Endodermal cell (in vitro differentiated cells): ENCODE measurements around the gene MUC6. TPM values are rescaled to one million over a fixed set of nuclear protein-coding genes. Genes with fewer than 3 reads are reported as not detected.

Source experiments
- DNase-seq: peaks from one replicate; pipeline ENCODE4 v3.0.0-alpha.2; 2017
- H3K27ac ChIP-seq: 2 replicates; pipeline ENCODE4 v1.5.1; 2013; ENCODE audit warnings: mild to moderate bottlenecking, low read depth, low read length, moderate library complexity
- H3K27me3 ChIP-seq: 2 replicates; pipeline ENCODE4 v1.6.1; 2013; ENCODE audit warnings: mild to moderate bottlenecking, low read length, moderate library complexity; ENCODE audit not compliant: insufficient read depth, control insufficient read depth, poor library complexity, severe bottlenecking
- H3K36me3 ChIP-seq: 2 replicates; pipeline ENCODE4 v1.7.0; 2013; ENCODE audit warnings: mild to moderate bottlenecking, low read length, moderate library complexity; ENCODE audit not compliant: control insufficient read depth, insufficient read depth
- H3K4me1 ChIP-seq: one replicate; pipeline ENCODE4 v1.7.0; 2013; ENCODE audit warnings: low read length; ENCODE audit not compliant: control insufficient read depth, insufficient read depth
- H3K4me3 ChIP-seq: 2 replicates; pipeline ENCODE4 v1.5.1; 2013; ENCODE audit warnings: mild to moderate bottlenecking, low read length, moderate library complexity
- H3K9ac ChIP-seq: 2 replicates; pipeline ENCODE4 v1.6.1; 2013; ENCODE audit warnings: mild to moderate bottlenecking, low read length, moderate library complexity; ENCODE audit not compliant: poor library complexity, severe bottlenecking; ENCODE audit errors: extremely low read depth
- H3K9me3 ChIP-seq: 2 replicates; pipeline ENCODE4 v1.6.1; 2013; ENCODE audit warnings: mild to moderate bottlenecking, low read length, moderate library complexity; ENCODE audit not compliant: control insufficient read depth
- H3K27ac Mint-ChIP-seq: 2 replicates; pipeline ENCODE4 v1.8.0; 2020; ENCODE audit warnings: mixed read lengths
- H3K27me3 Mint-ChIP-seq: 2 replicates; pipeline ENCODE4 v1.8.0; 2021; ENCODE audit warnings: mild to moderate bottlenecking, mixed read lengths; ENCODE audit not compliant: insufficient read depth
- H3K36me3 Mint-ChIP-seq: 2 replicates; pipeline ENCODE4 v1.8.0; 2020; ENCODE audit warnings: low read depth, mixed read lengths
- H3K4me1 Mint-ChIP-seq: 2 replicates; pipeline ENCODE4 v1.8.0; 2020; ENCODE audit warnings: mixed read lengths
- H3K4me3 Mint-ChIP-seq: 2 replicates; pipeline ENCODE4 v1.8.0; 2020; ENCODE audit warnings: mild to moderate bottlenecking, moderate library complexity, mixed read lengths
- H3K9me3 Mint-ChIP-seq: 2 replicates; pipeline ENCODE4 v1.8.0; 2020; ENCODE audit warnings: mild to moderate bottlenecking, mixed read lengths
- WGBS, 2 experiments: methylation state at CpG; one replicate each; pipeline versions ENCODE4 v1.1.5 to v1.1.7; 2013; ENCODE audit warnings: missing lambda C conversion rate in 2 of 2, mixed read lengths in 1 of 2; ENCODE audit not compliant: insufficient coverage in 1 of 2, insufficient read length in 1 of 2; 5-methylcytosine and 5-hydroxymethylcytosine counted together
- total RNA-seq, 2 donors: library from RNA; stranded (reverse); fragmentation: NEBNext Ultra II Directional in 1 of 2; extraction: Animal tissue kit (Norgen Biotek cat#: 25700) in 1 of 2; gene quantifications; 2 replicates in 1 of 2; 3 replicates in 1 of 2; pipeline ENCODE4 v1.2.1, GENCODE V29; 2021
- TF ChIP-seq, protein P1 (sequence below): fragments of 200-600 bp; sonication (generic); conservative IDR thresholded peaks from 2 replicates; pipeline ENCODE4 v1.5.0; 2021; ENCODE audit warnings: antibody characterized with exemption, mild to moderate bottlenecking

Gene MUC6
- total RNA-seq, 2 donors from 2014 or later = 0.26 to 0.40 TPM

DNA sequence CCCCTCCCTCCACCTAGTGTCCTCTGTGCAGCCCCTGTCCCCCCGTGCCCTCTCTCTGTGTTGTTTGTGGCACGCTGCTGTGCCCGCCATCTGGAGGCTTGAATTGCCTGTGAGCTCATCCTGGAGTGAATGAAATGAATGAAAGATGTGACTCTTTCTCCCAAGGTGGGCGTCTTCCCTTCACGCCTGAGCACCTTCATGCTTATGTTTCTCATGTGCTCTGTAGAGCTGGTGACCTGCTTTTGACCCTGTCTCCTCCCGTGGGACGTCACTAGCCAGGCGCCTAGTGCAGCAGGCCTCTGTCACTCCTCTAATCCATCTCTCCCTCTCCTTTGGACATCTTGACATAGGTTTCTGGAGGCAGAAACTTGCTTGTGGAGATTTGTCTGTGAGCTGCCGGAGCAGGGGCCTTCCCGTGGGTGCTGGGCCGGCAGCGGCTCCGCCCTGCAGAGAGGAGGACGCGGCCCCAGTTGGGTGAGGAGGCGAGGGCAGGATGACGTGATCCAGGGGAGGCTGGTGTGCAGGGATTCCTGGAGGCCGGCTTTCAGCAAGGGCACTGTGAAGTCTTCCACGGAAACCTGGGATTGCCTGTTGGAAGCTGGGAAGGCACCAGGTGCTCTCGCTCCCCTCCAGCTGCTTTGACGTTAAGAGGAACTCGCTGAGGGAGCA lies 40.6 kb downstream of the MUC6 start:
- H3K4me3 Mint-ChIP-seq = no peak overlapping the region
- H3K27ac Mint-ChIP-seq = no peak overlapping the region
- TF ChIP-seq, protein P1, sequence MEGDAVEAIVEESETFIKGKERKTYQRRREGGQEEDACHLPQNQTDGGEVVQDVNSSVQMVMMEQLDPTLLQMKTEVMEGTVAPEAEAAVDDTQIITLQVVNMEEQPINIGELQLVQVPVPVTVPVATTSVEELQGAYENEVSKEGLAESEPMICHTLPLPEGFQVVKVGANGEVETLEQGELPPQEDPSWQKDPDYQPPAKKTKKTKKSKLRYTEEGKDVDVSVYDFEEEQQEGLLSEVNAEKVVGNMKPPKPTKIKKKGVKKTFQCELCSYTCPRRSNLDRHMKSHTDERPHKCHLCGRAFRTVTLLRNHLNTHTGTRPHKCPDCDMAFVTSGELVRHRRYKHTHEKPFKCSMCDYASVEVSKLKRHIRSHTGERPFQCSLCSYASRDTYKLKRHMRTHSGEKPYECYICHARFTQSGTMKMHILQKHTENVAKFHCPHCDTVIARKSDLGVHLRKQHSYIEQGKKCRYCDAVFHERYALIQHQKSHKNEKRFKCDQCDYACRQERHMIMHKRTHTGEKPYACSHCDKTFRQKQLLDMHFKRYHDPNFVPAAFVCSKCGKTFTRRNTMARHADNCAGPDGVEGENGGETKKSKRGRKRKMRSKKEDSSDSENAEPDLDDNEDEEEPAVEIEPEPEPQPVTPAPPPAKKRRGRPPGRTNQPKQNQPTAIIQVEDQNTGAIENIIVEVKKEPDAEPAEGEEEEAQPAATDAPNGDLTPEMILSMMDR = no peak
- H3K9me3 Mint-ChIP-seq = no peaks in the 10 kb centered on the region
- H3K27me3 Mint-ChIP-seq = no peaks in the 10 kb centered on the region
- H3K27ac ChIP-seq = peak overlapping the region; percentile 70
- H3K9me3 ChIP-seq = no peaks in the 10 kb centered on the region
- H3K36me3 ChIP-seq = peaks cover 22% of the 10 kb centered on the region
- no peaks in the 10 kb centered on the region for H3K27me3 ChIP-seq
- 88 to 89% methylated on average over 10 to 22 of the region's 22 CpGs for WGBS, 2 experiments
- H3K4me3 ChIP-seq = no peak overlapping the region
- no peak overlapping the region for H3K9ac ChIP-seq
- peaks cover 61% of the 10 kb centered on the region for H3K36me3 Mint-ChIP-seq
- DNase-seq = no peak
- H3K4me1 ChIP-seq = no peaks in the 10 kb centered on the region
- no peaks in the 10 kb centered on the region for H3K4me1 Mint-ChIP-seq

GRCh38 chr11:995044-995751 lies 41.3 kb downstream of the MUC6 start:
- Histone ChIP-seq H3K4me3 (no peak overlapping the region), H3K36me3 (peaks cover 17% of the 10 kb centered on the region), H3K9ac (no peak overlapping the region), H3K27me3 (no peaks in the 10 kb centered on the region), H3K9me3 (no peaks in the 10 kb centered on the region), H3K27ac (peak overlapping the region; percentile 70), H3K4me1 (no peaks in the 10 kb centered on the region)
- no peak overlapping the region for H3K4me3 Mint-ChIP-seq
- H3K27ac Mint-ChIP-seq = peak overlapping the region; percentile 33
- H3K27me3 Mint-ChIP-seq = no peaks in the 10 kb centered on the region
- H3K36me3 Mint-ChIP-seq = peaks cover 58% of the 10 kb centered on the region
- no peak for DNase-seq
- TF ChIP-seq, protein P1 = no peak
- 97% methylated on average over 6 to 16 of the region's 16 CpGs for WGBS, 2 experiments
- H3K9me3 Mint-ChIP-seq = no peaks in the 10 kb centered on the region
- no peaks in the 10 kb centered on the region for H3K4me1 Mint-ChIP-seq

DNA sequence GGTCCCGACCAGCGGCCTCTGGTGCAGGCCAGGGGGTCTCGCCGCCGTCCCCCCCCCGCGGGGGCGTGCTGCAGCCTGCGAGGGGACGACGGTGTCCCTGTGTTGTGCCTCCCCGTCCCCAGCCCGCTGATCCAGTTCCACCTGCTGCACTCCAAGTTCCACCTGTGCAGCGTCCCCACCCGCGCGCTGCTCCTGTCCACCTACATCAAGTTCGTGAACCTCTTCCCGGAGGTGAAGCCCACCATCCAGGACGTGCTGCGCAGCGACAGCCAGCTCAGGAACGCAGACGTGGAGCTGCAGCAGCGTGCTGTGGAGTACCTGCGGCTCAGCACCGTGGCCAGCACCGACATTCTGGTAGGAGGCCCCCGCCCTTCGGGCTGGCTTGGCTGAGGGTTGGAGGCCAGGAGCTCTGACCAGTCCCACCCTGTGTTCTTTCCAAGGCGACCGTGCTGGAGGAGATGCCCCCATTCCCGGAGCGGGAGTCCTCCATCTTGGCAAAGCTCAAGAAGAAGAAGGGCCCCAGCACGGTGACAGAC lies 42.8 kb downstream of the MUC6 start:
- Histone ChIP-seq H3K4me3 (no peak overlapping the region), H3K27me3 (no peaks in the 10 kb centered on the region), H3K27ac (no peak overlapping the region), H3K9me3 (no peaks in the 10 kb centered on the region), H3K9ac (no peak overlapping the region), H3K36me3 (peaks cover 26% of the 10 kb centered on the region), H3K4me1 (no peaks in the 10 kb centered on the region)
- DNase-seq = no peak
- Mint-ChIP-seq H3K36me3 (peaks cover 59% of the 10 kb centered on the region), H3K4me3 (no peak overlapping the region), H3K27me3 (no peaks in the 10 kb centered on the region), H3K9me3 (no peaks in the 10 kb centered on the region), H3K27ac (no peak overlapping the region), H3K4me1 (no peaks in the 10 kb centered on the region)
- 98% methylated on average over 14 to 35 of the region's 35 CpGs for WGBS, 2 experiments
- TF ChIP-seq, protein P1 = no peak
